HS-27A (cell line): Measurements from ENCODE around the gene FBXL15.
A peak's percentile ranks its signal among the peaks of the same experiment; 100 is the strongest.

Source experiments
- DNase-seq: peaks from one replicate; pipeline ENCODE4 v3.0.0-alpha.2; 2012; ENCODE audit warnings: low read depth, missing footprints

The FBXL15 gene, protein sequence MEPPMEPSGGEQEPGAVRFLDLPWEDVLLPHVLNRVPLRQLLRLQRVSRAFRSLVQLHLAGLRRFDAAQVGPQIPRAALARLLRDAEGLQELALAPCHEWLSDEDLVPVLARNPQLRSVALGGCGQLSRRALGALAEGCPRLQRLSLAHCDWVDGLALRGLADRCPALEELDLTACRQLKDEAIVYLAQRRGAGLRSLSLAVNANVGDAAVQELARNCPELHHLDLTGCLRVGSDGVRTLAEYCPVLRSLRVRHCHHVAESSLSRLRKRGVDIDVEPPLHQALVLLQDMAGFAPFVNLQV

DNA sequence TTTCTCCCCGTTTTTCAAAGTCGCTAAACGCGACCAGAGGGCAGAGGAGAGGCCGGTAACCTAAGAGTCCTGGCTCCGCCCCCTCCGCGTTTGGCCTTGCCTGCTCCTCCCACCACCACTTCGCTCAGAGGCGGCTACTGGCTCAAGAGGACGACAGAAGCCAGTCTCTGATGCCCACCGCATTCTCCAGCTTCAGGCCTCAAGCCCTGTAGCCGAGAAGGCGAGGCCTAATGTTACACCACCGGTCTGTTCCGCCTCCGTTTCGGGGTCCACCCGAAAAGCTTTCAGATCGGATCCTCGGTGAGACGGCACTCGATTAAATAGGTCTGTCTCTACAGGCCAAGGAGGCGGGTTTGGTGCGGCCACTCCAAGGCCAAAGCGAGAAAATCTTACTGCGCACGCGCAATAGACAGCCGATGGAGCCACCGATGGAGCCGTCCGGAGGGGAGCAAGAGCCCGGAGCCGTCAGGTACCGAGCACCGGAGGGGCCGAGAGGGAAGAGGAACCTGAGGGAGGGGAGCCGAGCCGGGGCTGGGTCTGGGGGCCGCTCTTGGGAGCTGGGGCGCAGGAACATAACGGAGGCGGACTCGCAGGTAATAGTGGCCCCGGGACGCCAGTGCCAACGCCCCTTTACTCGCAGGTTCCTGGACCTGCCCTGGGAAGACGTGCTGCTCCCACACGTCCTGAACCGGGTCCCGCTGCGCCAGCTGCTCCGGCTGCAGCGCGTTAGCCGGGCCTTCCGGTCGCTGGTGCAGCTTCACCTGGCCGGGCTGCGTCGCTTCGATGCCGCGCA, at the start of gene FBXL15:
Gene FBXL15 (plus strand): TSS at position 123 of the 793 bp plus-strand sequence. CDS start 294 bp downstream, at position 417.
- DNase-seq: peak; percentile 90

DNA sequence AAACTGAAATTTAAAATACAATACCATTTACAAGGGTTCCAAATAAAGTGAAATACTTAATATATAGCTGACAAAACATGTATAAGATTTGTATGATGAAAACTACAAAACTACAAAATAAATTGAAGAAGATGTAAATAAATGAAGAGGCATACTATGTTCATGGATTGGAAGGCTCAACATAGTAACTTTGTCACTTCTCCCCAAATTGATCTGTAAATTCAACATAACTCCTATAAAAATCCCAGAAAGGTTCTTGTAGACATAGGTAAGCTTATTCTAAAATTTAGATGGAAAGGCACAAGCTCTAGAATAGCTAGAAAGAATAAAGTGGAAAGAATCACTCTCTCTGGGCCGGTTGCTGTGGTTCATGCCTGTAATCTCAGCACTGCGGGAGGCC, 49.3 kb upstream of the FBXL15 start:
- no peak for DNase-seq

DNA sequence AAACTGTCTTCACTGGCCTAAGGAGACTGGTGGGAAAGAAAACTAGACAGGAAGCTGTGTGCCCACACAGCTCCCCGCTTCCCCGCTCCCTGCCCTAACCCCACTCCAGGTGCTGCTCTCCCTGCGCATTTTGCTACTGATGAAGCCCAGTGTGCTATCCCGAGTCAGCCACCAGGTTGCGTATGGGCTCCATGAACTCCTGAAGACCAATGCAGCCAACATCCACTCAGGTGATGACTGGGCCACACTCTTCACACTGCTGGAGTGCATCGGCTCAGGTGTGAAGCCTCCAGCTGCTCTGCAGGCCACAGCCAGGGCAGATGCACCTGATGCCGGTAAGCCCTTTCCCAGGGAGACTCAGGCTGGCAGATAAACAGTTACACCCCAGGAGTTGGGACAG, 45.4 kb upstream of the FBXL15 start:
- no peak for DNase-seq

DNA sequence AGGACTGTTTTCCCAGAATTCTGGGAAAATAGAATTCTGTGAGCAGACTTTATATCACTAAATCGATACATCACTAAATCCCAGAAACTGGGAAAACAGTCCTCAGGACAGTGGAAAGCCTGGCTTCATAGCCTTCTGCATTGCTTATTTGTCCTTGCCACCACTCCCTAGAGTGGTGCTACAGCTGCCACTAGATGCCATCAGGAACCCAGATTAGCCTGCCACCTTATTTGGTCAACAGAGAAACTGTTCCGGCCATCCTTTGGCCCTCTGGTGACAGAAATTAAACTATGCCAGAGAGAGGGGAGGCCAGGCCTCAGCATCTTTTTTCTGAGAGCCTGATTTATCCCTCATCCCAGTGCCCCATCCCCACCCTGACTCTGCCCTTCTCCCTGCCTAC, 44.8 kb upstream of the FBXL15 start:
- no peak for DNase-seq

DNA sequence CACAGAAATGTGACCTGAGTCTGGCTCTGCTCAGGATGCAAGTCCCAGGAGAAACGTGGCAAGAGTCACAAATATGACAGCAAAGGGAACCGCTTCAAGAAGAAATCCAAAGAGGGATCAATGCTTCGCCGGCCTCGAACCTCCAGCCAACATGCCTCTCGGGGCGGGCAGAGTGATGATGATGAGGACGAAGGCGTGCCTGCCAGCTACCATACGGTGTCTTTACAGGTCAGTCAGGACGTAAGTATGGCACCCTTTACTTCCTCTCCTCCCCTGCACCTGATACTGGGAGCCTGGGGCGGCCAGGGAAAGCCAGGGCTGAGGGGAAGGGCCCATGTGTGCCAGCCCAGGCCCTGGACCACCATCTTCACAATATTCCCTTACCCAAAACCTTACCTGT, 43.7 kb upstream of the FBXL15 start:
- no peak for DNase-seq

DNA sequence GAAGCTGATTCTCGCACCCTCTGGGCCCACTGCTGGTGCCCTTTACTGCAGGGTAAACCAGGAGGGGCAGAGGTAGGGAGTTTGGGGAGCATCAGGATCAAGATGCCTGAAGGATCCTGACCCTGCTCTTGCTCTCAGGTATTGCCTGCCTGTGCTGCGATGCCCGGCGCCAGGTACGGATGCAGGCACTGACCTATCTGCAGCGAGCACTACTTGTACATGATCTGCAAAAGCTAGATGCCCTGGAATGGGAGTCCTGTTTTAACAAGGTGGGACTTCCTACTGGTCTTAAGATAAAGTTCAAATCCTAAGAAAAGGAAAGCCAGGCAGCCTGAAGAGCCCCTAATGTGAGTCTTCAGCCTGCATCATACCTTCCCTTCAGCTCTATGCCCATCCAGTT, 41.3 kb upstream of the FBXL15 start:
- no peak for DNase-seq

DNA sequence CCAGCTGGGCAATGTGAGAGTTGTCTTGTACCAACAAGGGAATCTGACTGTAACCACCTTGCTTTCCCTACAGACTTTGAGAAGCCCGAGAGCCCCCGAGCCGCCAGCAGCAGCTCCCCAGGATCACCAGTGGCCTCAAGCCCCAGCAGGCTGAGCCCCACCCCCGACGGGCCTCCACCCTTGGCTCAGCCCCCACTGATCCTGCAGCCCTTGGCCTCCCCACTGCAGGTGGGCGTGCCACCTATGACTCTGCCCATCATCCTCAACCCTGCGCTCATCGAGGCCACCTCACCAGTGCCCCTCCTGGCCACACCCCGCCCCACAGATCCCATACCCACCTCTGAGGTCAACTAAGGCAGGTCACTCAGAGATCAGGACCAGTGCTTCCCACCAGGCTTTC, 38.7 kb upstream of the FBXL15 start:
- no peak for DNase-seq

DNA sequence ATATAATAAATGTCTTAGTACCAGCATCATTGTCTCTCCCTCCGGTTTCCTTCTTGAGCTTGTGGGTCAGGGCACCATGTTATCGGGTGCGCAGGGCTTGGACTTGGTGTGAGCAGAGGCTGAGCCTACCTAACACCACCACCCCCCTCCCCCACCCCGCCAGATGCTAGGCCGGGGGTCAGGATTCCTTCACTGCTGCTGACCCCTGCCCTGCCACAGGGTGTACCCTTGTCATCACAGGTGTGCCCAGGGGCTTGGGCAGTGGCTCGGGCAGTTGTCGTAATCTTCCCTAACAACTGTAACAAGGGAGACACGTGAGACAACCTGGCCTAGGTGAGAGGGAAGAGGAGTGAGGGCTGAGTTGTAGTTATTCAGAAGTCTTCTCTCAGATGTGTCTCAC, 37.8 kb upstream of the FBXL15 start:
- DNase-seq: no peak

DNA sequence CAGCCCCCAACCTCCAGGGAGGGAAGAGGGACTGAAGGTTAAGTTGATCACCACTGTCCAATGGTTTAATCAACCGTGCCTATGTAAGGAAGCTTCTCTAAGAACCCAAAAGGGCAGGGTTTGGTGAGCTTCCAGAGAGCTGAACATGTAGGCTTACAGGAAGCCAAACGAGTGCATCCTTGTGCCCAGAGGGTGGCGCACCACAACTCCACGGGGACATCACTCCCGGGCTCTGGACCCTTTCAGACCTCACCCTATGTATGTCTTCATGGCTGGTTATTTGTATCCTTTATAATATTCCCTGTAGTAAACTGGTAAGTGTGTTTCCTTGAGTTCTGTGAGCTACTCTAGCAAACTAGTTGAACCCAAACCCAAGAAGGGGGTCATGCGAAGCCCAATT, 36.6 kb upstream of the FBXL15 start:
- no peak for DNase-seq

DNA sequence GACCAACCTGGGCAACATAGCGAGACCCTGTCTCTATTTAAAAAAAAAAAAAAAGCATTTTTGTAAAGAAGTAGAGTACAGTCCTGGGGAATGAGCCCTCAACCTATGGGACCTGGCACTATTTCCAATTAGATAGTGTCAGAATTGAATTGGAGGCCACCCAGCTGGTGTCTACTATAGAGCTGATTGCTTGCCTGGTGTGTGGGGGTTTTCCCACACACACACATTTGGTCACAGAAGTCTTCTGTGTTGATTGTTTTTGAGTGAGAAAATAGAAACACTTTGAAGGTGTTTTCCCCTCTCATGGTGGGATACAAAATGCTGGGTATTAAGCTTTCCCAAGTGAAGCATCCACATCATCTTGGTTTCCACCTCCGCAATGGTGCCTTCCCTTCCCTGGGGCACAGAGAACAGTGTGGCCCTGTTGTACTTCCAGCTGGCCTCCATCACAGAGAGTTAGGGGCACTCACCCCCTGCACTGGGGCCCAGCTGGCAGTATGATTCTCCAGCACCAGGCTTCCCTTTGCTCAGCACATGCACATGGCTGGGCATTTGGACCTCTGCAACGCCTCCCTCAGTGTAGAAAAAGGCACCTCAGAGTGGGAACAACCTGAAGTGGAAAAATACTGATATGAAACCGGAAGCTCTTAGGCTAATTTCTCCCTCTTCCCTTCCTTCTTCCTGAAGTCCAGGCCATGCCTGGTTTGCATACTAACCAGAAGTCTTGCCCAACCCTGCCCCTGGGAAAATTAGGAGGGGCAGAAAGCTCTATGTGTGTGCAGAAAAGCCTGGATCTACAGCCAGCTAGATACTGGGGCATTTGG, 35.8 kb upstream of the FBXL15 start:
- no peak for DNase-seq

DNA sequence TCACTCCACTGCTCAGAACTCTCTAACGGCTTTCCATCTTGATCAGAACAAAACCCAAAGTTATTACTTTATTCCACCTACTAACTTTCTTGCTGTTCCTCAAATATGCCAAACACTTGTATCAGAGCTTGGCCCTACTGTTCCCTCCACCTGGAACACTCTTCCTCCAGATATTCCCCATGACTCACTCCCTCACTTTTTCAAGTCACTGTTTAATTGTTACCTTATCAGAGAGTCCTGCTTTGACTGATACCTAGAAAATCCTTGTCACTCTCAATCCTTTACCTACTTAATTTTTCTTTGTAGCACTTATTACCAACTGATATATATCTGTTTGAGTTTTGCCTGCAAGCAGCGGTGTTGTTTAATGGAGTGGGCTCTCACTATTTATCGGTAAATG, 30.7 kb upstream of the FBXL15 start:
- DNase-seq: no peak

DNA sequence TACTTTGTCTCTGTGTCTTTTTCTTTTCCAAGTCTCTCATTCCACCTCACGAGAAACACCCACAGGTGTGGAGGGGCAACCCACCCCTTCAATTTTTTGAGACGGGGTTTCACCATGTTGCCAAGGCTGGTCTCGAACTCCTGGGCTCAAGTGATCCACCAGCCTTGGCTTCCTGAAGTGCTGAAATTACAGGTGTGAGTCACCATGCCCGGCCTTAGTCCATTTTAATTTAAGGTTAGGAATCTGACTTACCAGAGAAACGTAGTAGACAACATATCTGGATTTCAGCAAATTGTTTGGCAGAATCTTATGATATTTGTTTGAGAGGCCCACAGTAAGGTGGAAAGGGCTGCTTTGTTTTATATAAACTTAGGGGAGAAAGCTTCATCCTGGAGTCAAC, 28.3 kb upstream of the FBXL15 start:
- no peak for DNase-seq

DNA sequence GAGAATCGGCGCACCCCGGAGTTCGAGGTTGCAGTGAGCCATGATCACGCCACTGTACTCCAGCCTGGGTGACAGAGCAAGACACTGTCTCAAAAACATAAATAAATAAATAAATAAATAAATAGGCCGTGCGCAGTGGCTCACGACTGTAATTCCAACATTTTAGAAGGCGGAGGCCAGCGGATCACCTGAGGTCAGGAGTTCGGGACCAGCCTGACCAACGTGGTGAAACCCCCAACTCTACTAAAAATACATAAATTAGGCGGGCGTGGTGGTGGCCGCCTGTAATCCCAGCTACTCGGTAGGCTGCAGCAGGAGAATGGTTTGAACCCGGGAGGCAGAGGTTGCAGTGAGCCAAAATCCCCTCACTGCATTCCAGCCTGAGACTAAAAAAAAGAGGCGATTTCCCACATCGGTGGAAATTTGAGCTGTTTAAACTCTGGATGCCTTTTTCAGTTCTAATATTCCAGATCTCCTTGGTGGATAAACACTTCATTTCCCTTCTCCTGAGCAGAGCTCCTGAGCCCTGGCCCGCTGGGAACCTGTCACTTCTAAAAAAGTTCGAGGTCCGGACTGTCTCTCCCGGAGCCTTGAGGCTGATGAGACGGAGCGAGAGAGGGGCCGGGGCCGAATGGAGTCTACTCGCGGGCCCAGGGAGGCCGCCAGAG, 27.1 kb upstream of the FBXL15 start:
- no peak for DNase-seq

DNA sequence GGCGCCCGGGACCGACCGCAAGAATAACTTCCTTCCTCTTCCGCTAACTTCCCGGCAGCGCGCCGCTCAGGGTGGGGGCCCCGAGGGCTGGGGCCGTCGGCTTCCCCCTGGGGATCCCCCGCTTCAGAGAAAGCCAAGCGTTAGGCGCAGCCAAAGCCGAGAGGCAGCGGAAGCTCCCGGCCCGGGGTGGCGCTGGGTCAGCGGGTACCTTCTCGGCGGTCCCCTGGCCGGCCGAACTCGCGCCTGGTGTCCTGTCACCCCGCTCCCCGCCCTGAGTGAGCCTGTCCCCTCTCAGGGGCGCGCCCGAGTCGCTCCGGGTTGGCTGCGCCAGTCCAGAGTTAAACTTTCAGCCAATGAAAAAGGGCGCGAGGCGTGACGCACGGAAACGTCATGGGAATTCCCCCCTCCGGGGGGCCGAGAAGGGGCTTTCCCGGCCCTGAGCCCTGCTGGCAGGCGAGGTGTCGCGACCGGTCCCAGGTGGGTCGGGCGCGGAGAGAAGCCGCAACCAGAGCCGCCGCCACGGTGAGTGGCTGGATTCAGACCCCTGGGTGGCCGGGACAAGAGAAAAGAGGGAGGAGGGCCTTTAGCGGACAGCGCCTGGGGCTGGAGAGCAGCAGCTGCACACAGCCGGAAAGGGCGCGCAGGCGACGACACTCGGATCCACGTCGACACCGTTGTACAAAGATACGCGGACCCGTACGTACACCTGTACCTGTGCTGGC, 26.4 kb upstream of the FBXL15 start:
- DNase-seq: peak; percentile 64

DNA sequence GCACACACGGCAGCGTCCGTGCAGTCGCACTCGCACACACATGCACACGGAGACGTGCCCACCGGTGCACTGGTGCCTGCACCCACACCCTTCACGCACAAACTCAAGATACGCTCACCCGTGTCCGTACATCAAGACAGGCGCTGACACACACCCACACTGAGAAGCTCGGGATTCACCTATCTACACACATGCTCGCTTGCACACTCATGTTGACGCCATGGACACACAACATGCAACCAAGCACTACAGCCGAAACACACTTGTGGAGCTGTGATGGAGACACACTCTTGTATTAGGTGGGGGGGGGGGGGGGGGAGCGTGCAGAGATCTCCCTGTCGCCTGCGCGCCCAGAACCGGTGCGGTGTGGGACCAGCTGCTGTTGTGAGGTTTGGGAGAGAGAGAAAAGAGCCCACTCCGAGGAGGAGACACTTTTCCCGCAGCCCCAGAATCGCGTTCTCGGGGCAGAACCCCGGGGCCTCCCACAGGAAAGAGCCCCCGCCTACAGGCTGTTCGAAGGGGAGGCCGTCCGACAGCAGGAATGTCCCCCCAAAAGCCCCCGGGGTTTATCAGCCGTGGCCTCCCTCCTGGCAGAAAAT, 25.7 kb upstream of the FBXL15 start:
- DNase-seq: no peak

DNA sequence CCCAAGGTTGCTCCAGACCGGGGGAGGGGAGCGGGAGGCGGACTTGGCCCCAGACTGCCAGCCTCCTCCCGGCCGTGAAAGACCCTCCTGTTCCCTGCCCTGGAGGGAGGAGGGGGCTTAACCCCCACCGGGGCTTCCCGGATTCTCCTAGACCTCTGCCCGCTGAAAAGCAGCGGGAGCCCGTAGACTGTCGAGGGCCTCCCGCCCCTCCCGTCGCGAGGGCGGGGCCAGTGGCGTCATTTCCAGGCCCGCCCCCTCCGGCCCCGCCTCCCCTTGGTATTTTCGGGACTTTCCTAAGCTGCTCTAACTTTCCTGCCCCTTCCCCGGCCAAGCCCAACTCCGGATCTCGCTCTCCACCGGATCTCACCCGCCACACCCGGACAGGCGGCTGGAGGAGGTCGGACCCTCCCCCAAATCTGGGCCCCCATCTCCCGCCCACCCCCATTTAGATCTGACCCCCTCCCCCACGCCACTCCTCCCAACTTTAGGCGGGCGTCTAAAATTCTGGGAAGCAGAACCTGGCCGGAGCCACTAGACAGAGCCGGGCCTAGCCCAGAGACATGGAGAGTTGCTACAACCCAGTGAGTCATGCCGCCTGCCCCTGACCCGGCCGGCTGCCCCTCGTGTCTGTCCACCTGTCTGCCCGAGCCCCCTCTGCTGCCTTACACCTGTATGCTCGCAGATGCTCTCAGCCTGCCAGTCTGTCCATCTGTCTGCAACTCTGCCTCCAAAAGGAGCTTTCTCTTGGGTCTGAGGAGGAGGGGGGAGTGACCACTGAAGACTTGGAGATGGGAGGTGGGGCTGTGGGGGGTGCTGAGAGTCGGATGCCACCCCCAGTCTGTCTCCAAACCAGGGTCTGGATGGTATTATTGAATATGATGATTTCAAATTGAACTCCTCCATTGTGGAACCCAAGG, 25.0 kb upstream of the FBXL15 start, which contains the start of gene NFKB2:
Gene NFKB2 (plus strand): TSS at position 306 of the 917 bp plus-strand sequence. CDS start 255 bp downstream, at position 561.
- no peak for DNase-seq

DNA sequence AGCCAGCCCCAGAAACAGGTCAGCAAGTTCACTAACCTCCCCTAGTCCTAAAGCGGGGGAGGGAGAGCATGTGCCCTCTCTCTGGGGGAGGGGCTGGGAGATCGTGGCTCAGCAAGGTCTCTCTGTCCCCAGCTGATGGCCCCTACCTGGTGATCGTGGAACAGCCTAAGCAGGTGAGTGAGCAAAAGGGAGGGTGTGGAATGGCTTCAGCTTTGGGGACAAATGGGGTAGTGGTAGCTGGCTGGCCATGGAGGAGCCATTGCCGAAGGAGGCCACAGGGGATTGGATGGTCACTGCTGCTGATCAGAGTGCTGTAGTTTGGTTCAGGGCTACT, 24.4 kb upstream of the FBXL15 start:
- DNase-seq: no peak

DNA sequence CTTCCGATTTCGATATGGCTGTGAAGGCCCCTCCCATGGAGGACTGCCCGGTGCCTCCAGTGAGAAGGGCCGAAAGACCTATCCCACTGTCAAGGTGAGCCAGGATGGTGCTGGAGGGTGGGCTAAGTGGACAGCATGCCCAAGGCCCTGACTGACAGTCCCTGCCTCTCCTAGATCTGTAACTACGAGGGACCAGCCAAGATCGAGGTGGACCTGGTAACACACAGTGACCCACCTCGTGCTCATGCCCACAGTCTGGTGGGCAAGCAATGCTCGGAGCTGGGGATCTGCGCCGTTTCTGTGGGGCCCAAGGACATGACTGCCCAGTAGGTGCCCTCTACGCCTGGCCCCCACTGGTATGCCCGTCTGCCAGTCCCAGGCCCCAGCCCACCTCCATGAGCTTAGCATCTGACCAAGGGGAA, 23.9 kb upstream of the FBXL15 start:
- DNase-seq: no peak

DNA sequence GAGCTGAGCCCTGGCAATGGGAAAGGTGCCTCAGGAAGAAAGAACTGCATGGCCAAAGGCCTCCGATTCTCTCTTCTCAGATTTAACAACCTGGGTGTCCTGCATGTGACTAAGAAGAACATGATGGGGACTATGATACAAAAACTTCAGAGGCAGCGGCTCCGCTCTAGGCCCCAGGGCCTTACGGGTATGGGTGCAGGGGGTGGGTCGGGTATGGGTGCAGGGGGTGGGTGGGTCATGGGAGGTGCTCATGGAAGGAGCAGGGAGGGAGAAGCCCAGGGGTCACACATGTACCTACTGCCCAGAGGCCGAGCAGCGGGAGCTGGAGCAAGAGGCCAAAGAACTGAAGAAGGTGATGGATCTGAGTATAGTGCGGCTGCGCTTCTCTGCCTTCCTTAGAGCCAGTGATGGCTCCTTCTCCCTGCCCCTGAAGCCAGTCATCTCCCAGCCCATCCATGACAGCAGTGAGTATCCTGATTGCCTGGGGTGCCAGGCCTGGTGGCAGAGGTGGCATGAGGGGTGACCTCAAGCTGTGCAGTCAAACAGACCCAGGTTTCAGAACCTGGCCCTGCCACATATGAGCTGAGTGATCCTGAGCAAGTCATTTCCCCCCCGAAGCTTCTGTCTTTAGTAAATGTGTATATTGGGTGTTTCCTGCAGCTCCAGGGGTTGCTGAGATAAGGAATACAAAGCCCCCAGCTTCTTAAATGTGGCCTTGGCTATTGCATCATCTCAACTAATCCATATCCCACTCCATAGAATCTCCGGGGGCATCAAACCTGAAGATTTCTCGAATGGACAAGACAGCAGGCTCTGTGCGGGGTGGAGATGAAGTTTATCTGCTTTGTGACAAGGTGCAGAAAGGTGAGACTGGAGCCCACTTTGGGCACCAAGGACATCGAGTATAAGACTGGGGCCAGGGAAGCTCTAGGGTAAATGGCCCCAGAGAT, 23.1 kb upstream of the FBXL15 start:
- DNase-seq: no peak
